Raji (cell line): ENCODE results near the gene ZNF518B.

Experiments
- POLR2A ChIP-seq: IDR thresholded peaks from 2 replicates; pipeline ENCODE4 v1.6.1; 2011; ENCODE audit warnings: low read depth, low read length, control low read depth; ENCODE audit not compliant: insufficient read depth

Gene ZNF518B

GRCh38 chr4:10462876-10463275 lies 5.7 kb upstream of the ZNF518B start:
- no peak for TF ChIP-seq POLR2A

- no peak for TF ChIP-seq POLR2A
Observed at GRCh38 chr4:10461850-10462400, 4.7 kb upstream of the ZNF518B start.

GRCh38 chr4:10461091-10461849 lies 4.0 kb upstream of the ZNF518B start:
- no peak for TF ChIP-seq POLR2A

- TF ChIP-seq POLR2A: no peak
Observed at GRCh38 chr4:10460313-10461047, 3.3 kb upstream of the ZNF518B start.

GRCh38 chr4:10459305-10459704 lies 2.1 kb upstream of the ZNF518B start:
- TF ChIP-seq POLR2A: no peak

- TF ChIP-seq POLR2A: no peak
Observed at GRCh38 chr4:10458177-10458576, 951 bp upstream of the ZNF518B start.

GRCh38 chr4:10456595-10457254 lies 501 bp downstream of the ZNF518B start:
- TF ChIP-seq POLR2A: no peak

GRCh38 chr4:10456260-10456594 lies 999 bp downstream of the ZNF518B start:
- no peak for TF ChIP-seq POLR2A

GRCh38 chr4:10455133-10455532 lies 2.1 kb downstream of the ZNF518B start:
- TF ChIP-seq POLR2A: no peak

- no peak for TF ChIP-seq POLR2A
Observed at GRCh38 chr4:10454726-10455125, 2.5 kb downstream of the ZNF518B start.

- TF ChIP-seq POLR2A: no peak
Observed at GRCh38 chr4:10454121-10454520, 3.1 kb downstream of the ZNF518B start.

- no peak for TF ChIP-seq POLR2A
Observed at GRCh38 chr4:10448991-10449390, 8.2 kb downstream of the ZNF518B start.

- no peak for TF ChIP-seq POLR2A
Observed at GRCh38 chr4:10442976-10443375, 14.2 kb downstream of the ZNF518B start.

- TF ChIP-seq POLR2A: no peak
Observed at GRCh38 chr4:10441512-10441911, 15.7 kb downstream of the ZNF518B start.

- no peak for TF ChIP-seq POLR2A
Observed at GRCh38 chr4:10438924-10439323, 18.3 kb downstream of the ZNF518B start.

GRCh38 chr4:10437735-10438134 lies 19.5 kb downstream of the ZNF518B start:
- no peak for TF ChIP-seq POLR2A

GRCh38 chr4:10421344-10422055 lies 35.7 kb downstream of the ZNF518B start:
- TF ChIP-seq POLR2A: no peak
